Activated T-helper 17 cell treated with anti-CD3 and anti-CD28 coated beads, Interleukin-2, amount 50 U/mL, for 72 hours (primary cell): ENCODE measurements around the gene HAO1. TPM values are rescaled to one million over a fixed set of nuclear protein-coding genes. Genes with fewer than 3 reads are reported as not detected.
A peak's percentile ranks its signal among the peaks of the same experiment; 100 is the strongest.

Experiments used
- ATAC-seq: fragments of 150-1000 bp; cut with Tn5 transposase; replicated peaks from 2 replicates; pipeline ENCODE4 v1.10.0; 2021; ENCODE audit warnings: mild to moderate bottlenecking, moderate library complexity
- H3K27ac Mint-ChIP-seq: one replicate; pipeline ENCODE4 v1.8.0; 2022; ENCODE audit warnings: mixed read lengths
- H3K27me3 Mint-ChIP-seq: one replicate; pipeline ENCODE4 v1.8.0; 2022; ENCODE audit warnings: mixed read lengths
- H3K36me3 Mint-ChIP-seq: one replicate; pipeline ENCODE4 v1.8.0; 2022; ENCODE audit warnings: low read depth, mild to moderate bottlenecking, mixed read lengths
- H3K4me1 Mint-ChIP-seq: one replicate; pipeline ENCODE4 v1.8.0; 2022; ENCODE audit warnings: mixed read lengths
- H3K4me3 Mint-ChIP-seq: one replicate; pipeline ENCODE4 v1.8.0; 2022; ENCODE audit warnings: mild to moderate bottlenecking, mixed read lengths
- H3K9me3 Mint-ChIP-seq: one replicate; pipeline ENCODE4 v1.8.0; 2022; ENCODE audit warnings: mixed read lengths
- total RNA-seq, 2 donors: library from RNA; stranded (reverse); gene quantifications; one replicate each; pipeline ENCODE4 v1.2.3, GENCODE V29; 2022

Gene HAO1
- total RNA-seq, 2 donors from 2014 or later, result not detected

DNA sequence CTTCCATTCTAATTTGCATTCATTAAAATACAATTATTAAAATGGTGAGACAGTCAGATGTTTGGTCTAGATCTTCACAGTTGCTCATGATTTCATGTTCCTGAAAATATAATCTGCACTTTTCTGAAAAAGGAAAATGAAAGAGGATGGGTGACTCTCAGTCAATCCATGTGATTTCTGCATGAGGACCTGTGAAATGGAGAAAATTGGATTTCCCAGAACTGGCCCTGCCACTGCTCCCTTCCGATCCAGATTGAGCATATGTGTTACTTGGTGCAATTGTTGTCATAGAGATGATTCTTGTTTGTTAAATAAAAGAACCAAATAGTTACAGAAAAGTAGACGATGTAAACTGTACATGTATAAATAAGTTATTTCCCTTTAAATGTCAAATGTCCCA is 37.4 kb downstream of the HAO1 start:
- Mint-ChIP-seq H3K9me3 (no peaks in the 10 kb centered on the region), H3K4me1 (no peaks in the 10 kb centered on the region), H3K27me3 (peaks cover 8% of the 10 kb centered on the region), H3K36me3 (no peaks in the 10 kb centered on the region), H3K27ac (no peak overlapping the region), H3K4me3 (no peak overlapping the region)
- ATAC-seq, result no peak

DNA sequence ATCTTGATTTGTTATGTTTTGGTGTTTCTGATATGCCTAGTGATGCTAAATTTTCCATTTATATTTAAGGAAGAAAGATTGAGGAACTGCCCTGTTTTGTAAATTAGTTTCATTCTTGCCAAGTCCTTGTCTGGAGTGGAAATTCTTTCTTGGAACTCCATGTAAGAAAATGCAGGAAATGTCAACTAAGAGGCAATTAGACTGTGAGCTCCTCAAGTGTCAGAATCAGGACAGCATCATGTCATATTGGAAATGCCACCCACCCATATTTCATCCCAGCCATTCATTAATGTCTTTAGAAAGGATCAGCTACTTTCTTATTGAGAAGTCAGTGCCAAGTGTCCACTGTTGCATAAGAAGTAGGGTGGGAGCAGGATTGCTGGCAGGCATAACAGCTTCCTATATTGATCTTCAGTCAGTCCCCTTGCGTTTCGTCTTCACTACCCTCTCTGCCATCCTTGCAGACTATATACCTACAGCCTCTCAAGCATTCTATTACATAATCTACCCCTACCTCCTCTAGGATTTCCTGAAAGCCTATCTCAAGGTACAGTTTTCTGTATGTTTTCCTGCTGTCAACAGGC is 42.4 kb downstream of the HAO1 start:
- no peak for ATAC-seq
- no peak overlapping the region for H3K27ac Mint-ChIP-seq
- no peak overlapping the region for H3K4me3 Mint-ChIP-seq
- H3K9me3 Mint-ChIP-seq, result no peaks in the 10 kb centered on the region
- no peaks in the 10 kb centered on the region for H3K36me3 Mint-ChIP-seq
- H3K4me1 Mint-ChIP-seq, result no peaks in the 10 kb centered on the region
- H3K27me3 Mint-ChIP-seq, result peaks cover 7% of the 10 kb centered on the region

DNA sequence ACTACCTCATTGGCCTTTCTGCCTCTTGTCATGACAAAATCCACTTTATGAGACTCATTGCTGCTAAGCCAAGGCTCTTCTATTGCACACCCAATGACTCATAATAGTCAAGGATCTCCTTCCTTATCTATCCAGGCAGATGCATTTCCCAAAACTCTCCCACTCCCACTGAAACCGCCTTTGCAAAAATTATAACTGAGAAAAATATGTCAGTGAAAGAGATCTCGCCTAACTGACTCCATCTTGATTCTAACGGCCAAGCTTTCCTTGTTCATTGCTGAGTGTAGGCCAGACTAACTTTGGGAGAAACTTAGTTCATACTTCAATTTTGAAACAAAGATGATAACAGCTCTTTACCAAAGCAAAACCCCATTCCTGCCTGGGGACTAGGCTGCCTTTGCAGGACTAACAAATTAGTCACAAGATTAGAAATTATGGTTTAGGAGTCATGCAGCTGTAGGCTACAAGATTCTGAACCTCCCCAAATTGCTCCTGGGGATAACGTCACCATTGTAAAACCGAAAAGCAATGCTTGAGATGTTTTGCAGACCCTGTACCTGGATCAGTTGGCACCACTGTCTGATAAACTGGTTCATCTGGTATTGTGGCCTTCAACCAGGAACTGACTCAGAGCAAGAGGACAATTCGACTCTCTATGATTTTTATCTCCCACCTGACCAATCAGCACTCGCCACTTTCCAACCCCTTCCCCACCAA is 47.1 kb downstream of the HAO1 start:
- peaks cover 10% of the 10 kb centered on the region for H3K27me3 Mint-ChIP-seq
- H3K27ac Mint-ChIP-seq, result no peak overlapping the region
- H3K4me1 Mint-ChIP-seq, result no peaks in the 10 kb centered on the region
- no peaks in the 10 kb centered on the region for H3K36me3 Mint-ChIP-seq
- ATAC-seq, result no peak
- no peaks in the 10 kb centered on the region for H3K9me3 Mint-ChIP-seq
- no peak overlapping the region for H3K4me3 Mint-ChIP-seq

DNA sequence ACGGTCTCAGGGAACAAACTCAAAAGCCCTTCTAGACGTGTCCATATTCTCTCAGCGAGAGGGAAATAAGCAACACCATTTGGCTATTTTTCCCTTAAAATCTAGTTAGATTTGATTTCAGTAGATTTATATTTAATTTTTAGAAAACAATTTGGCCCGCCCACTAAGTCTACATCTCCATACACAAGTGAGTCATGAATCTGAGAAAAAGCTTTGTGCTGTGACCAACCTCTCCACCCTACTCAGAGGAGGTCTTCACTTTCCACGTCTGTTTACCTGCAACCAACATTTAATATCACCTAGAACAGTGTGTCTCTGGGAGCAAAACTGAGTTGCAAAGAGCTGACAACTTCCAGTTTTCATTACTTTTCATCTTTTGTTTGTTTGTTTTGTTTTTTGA is 48.6 kb downstream of the HAO1 start:
- no peaks in the 10 kb centered on the region for H3K4me1 Mint-ChIP-seq
- no peak overlapping the region for H3K27ac Mint-ChIP-seq
- ATAC-seq, result no peak
- H3K36me3 Mint-ChIP-seq, result no peaks in the 10 kb centered on the region
- peaks cover 10% of the 10 kb centered on the region for H3K27me3 Mint-ChIP-seq
- H3K9me3 Mint-ChIP-seq, result no peaks in the 10 kb centered on the region
- H3K4me3 Mint-ChIP-seq, result no peak overlapping the region

DNA sequence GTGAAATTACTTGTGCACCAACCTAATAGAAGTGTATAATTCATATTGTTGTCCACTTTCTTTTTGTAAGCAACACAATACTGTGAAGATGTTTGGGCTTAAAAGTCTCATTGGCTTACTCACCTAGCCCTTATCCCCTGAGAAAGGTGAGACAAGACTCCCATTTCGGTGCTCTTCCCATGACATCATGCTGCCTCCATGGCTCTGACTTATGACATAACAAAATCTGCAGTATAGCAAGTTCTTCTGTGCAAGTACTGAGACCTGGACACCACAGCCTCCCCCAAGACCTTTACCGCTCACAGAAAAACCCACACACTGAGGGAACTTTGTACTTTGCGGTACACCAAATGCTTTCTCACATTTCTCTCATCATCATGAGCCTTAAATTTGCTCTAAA is 50.5 kb downstream of the HAO1 start:
- H3K4me3 Mint-ChIP-seq, result no peak overlapping the region
- no peaks in the 10 kb centered on the region for H3K4me1 Mint-ChIP-seq
- peaks cover 11% of the 10 kb centered on the region for H3K27me3 Mint-ChIP-seq
- H3K36me3 Mint-ChIP-seq, result no peaks in the 10 kb centered on the region
- peaks cover 1% of the 10 kb centered on the region for H3K9me3 Mint-ChIP-seq
- H3K27ac Mint-ChIP-seq, result no peak overlapping the region
- no peak for ATAC-seq

DNA sequence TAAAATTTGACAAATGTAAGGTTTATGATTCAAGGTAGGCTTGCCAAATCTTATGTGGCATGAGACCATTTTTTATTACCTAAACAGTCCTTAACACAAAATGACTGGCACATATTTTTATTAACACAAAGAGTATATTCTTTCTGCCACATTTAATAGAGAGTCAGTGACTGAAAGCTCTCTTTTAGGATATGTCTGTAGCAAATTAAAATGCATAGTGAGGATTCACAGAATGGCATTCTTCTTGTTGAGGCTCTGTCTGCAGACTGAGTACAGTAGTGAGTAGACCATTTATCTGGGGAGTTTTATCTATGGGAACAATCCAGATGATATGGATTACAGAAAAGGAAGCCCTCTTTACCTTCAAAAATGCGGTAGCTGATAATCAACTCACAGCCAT is 56.5 kb downstream of the HAO1 start:
- no peak for ATAC-seq
- Mint-ChIP-seq H3K36me3 (no peaks in the 10 kb centered on the region), H3K27me3 (peaks cover 16% of the 10 kb centered on the region), H3K4me3 (no peak overlapping the region), H3K27ac (no peak overlapping the region), H3K4me1 (no peaks in the 10 kb centered on the region), H3K9me3 (peaks cover 5% of the 10 kb centered on the region)

DNA sequence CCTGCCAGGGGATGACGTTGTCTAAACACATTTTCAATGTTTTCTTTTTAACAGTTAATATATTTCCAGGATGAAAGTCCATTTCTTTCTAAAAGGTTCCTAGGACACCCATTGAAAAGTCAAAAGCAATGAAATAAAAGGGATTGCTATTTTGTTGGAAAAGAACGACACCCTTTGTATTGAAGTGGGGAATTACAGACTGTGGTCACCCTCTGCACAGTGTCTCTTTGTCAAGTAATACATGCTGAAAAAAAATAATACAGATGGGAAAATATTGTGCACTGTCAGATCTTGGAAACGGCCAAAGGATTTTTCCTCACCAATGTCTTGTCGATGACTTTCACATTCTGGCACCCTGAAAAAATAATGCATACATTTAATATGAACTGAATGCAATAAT is 56.9 kb downstream of the HAO1 start:
- Mint-ChIP-seq H3K9me3 (peaks cover 5% of the 10 kb centered on the region), H3K27me3 (peaks cover 16% of the 10 kb centered on the region), H3K27ac (no peak overlapping the region), H3K36me3 (no peaks in the 10 kb centered on the region), H3K4me1 (no peaks in the 10 kb centered on the region), H3K4me3 (no peak overlapping the region)
- no peak for ATAC-seq

DNA sequence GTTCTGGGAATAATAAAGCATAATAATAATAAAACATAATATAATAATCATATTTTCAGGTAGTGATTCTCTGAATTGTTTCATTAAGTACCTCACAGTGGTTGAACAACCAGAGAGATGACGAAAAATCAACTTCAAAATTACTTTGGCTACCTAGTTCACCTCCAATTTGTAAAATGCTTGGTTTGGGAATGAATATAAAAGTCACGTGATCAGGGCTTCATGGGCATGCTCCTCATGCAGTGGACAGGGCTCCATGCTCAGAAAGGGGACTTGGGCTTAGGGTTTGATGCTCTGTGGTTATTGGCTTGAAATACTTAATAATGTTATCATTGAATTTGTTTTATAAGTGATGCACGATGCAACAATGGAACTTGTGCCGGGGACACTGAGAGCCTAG is 58.2 kb downstream of the HAO1 start:
- Mint-ChIP-seq H3K4me3 (no peak overlapping the region), H3K4me1 (no peaks in the 10 kb centered on the region), H3K36me3 (no peaks in the 10 kb centered on the region), H3K27ac (no peak overlapping the region), H3K9me3 (peaks cover 5% of the 10 kb centered on the region), H3K27me3 (peaks cover 16% of the 10 kb centered on the region)
- no peak for ATAC-seq

DNA sequence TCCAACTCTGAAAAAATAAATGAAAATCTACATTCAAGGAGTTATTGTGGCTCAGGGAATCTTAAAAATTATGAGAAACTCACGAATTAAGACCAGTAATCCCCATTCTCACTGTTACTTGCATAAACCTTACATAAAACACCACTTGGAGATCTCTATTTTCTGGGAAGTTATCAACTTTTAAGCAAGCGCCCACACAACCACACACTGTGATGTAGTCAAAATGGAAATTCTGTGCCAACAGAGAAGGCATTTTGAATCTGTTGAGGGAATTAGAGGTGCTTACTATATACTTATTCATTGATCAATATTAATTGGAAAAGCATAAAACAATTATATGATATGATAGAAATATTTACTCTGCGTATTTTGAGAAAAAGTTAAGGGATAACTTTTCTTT is 58.7 kb downstream of the HAO1 start:
- no peaks in the 10 kb centered on the region for H3K4me1 Mint-ChIP-seq
- H3K4me3 Mint-ChIP-seq, result no peak overlapping the region
- peaks cover 5% of the 10 kb centered on the region for H3K9me3 Mint-ChIP-seq
- no peak for ATAC-seq
- H3K27me3 Mint-ChIP-seq, result peaks cover 16% of the 10 kb centered on the region
- H3K36me3 Mint-ChIP-seq, result no peaks in the 10 kb centered on the region
- no peak overlapping the region for H3K27ac Mint-ChIP-seq

DNA sequence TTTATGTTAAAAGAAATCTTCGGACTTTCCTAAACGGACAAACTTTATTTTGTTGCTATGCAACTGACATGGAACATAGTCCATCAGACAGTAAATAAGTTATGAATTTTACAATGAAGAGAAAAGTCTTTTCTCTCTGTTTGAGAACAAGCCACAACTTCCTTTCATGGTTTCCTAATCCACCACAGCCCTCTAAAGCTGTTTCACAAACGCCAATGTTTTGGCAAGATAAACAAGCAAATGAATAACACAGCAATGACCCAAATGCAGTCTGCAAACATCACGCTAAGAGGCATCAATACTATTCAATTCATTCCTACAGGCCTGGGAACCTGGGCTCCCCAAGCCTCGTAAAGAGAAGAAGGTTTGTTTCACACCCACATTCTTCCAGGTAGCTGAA is 60.4 kb downstream of the HAO1 start:
- Mint-ChIP-seq H3K9me3 (peaks cover 5% of the 10 kb centered on the region), H3K4me3 (no peak overlapping the region), H3K4me1 (no peaks in the 10 kb centered on the region), H3K27ac (no peak overlapping the region), H3K36me3 (no peaks in the 10 kb centered on the region), H3K27me3 (peaks cover 16% of the 10 kb centered on the region)
- ATAC-seq, result no peak

DNA sequence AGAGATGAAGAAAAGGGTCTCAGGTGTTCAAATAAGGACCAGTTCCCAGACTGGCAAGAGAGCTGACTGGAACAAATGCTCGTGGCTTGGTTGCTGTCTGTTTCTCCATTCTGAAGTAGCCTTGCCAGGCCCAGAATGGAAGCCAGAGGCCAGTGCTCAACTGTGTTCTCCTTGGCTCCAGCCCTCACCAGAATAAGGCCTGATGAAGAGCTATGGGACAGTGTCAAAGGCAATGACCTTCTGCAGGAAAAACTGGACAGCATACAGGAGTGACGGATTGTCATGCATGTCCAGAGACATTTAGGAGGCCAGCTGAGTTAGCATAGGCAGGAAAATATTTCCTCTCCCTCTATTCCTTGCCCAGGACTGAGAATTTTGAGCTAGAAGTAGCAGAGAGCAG is 72.2 kb downstream of the HAO1 start:
- Mint-ChIP-seq H3K9me3 (no peaks in the 10 kb centered on the region), H3K27ac (no peak overlapping the region), H3K4me3 (no peak overlapping the region), H3K36me3 (no peaks in the 10 kb centered on the region), H3K27me3 (peaks cover 12% of the 10 kb centered on the region), H3K4me1 (no peaks in the 10 kb centered on the region)
- ATAC-seq, result no peak

DNA sequence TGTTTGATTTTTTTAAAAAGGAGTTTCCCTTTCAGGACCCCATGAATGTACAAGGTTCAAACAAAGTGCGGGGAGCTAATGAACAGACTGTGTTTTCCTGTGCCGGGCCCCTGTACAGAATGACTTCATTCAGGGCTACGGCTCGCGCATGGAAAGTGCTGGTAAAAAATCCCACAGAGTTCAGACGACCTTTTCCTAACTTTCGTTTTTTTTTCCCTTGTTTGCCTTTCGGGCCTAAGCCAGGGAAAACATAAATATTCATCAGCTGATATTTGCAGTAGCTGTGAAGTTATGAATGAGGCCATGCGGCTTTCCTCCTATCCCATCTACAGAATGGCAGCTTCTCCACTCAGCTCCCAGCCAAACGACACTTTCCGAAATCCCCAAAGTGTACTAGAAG is 74.0 kb downstream of the HAO1 start:
- ATAC-seq, result no peak
- Mint-ChIP-seq H3K27ac (no peak overlapping the region), H3K27me3 (peaks cover 12% of the 10 kb centered on the region), H3K36me3 (no peaks in the 10 kb centered on the region), H3K9me3 (no peaks in the 10 kb centered on the region), H3K4me3 (no peak overlapping the region), H3K4me1 (no peaks in the 10 kb centered on the region)

DNA sequence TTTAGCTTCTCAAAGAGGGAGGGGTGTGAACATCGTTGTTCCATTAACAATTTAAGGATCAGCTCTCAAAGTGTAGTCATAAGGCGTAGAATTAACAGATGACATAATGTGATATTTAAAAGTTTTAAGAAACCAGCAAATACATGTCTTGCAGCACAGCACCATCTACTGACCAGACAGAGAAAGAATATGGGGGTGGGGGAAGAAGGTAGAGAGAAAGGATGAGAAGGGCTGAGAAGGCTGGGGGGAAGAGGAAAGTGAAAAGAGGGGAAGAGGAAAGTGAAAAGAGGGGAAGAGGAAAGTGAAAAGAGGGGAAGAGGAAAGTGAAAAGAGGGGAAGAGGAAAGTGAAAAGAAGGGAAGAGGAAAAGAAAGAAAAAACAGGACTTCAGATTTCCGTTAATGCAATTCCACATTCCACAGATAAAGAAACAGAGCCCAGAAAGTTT is 80.9 kb downstream of the HAO1 start:
- no peak overlapping the region for H3K4me3 Mint-ChIP-seq
- no peaks in the 10 kb centered on the region for H3K9me3 Mint-ChIP-seq
- H3K36me3 Mint-ChIP-seq, result no peaks in the 10 kb centered on the region
- no peaks in the 10 kb centered on the region for H3K4me1 Mint-ChIP-seq
- H3K27ac Mint-ChIP-seq, result no peak overlapping the region
- peaks cover 4% of the 10 kb centered on the region for H3K27me3 Mint-ChIP-seq
- ATAC-seq, result no peak

DNA sequence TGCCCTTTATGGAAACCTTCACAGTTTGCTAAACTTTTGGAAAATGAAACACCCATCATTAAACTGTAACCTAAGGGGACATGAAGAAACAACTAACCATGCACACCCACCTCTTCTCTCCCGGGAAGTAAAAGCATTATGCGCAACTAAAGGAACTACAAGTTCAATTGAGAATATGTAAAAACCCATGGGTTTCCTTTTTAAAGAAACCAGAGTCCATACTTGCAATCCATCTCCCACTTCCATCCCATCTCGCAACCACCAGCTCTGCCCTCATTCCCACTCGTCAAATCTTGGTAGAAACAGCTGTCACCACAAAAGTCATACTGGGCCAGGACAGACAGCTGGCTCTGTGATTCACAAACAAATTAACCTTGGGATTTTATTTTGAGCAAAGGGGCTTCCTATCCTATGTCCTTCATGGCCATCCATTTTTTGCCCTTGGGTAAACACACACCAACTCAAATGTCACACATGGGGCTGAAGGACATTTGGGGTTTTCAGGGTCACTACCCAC is 81.5 kb downstream of the HAO1 start:
- H3K27me3 Mint-ChIP-seq, result peaks cover 4% of the 10 kb centered on the region
- no peaks in the 10 kb centered on the region for H3K36me3 Mint-ChIP-seq
- no peak overlapping the region for H3K27ac Mint-ChIP-seq
- H3K4me1 Mint-ChIP-seq, result no peaks in the 10 kb centered on the region
- no peak overlapping the region for H3K4me3 Mint-ChIP-seq
- H3K9me3 Mint-ChIP-seq, result no peaks in the 10 kb centered on the region
- no peak for ATAC-seq

DNA sequence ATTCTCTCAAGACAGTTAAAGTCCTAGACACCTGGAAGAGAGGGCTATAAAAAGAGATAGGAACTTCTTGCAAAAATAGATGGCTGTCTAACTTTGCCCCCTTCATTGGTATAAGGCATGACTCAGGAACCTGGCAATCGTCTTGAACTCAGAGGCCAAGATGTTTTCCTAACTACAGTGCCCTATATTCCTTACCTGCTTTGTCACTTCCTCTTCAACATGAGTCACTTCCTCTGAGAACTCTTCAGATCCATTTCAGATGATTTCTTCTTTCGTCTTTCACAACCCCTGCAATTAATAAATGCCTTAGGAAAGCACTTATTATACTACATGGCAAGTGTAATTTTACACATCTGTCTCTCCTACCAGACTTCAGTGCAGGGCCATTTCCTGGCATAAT is 83.5 kb downstream of the HAO1 start:
- no peaks in the 10 kb centered on the region for H3K9me3 Mint-ChIP-seq
- peaks cover 4% of the 10 kb centered on the region for H3K27me3 Mint-ChIP-seq
- H3K36me3 Mint-ChIP-seq, result no peaks in the 10 kb centered on the region
- H3K27ac Mint-ChIP-seq, result no peak overlapping the region
- no peaks in the 10 kb centered on the region for H3K4me1 Mint-ChIP-seq
- no peak overlapping the region for H3K4me3 Mint-ChIP-seq
- peak; percentile 28 for ATAC-seq
